SH-SY5Y (cell line): ENCODE data around the gene PPP1R3D.

ENCODE experiments used
- GATA2 ChIP-seq: IDR thresholded peaks from 2 replicates; pipeline ENCODE4 v1.6.1; 2011; ENCODE audit warnings: mild to moderate bottlenecking, low read depth, low read length
- GATA3 ChIP-seq: IDR thresholded peaks from 2 replicates; pipeline ENCODE4 v1.6.1; 2011; ENCODE audit warnings: low read depth, mild to moderate bottlenecking, low read length, moderate library complexity

DNA sequence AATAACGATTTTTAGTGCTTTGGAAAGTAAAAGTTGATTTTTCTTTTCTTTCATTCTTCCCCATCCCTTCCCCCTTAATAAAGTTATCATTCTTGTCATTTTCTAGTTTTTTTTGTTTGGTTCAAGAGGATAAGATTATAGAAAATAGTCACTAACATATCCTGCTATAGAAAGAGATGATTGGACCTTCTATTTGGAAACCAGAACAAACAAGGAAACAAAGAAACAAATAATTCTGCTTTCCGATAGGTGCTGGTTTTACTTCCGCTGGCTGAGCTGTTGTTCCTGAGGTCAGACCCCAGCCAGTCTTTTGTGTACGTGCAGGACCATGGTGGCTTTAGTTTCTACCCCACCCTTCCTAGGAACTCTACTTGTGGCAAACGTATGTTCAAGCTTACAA, 18.0 kb upstream of the PPP1R3D start, which contains the start of gene CDH26:
- TF ChIP-seq GATA3 = no peak
- no peak for TF ChIP-seq GATA2
